Measurements from ENCODE around the gene NEU1. TPM values are rescaled to one million over a fixed set of nuclear protein-coding genes. Genes with fewer than 3 reads are reported as not detected.

NEU1 gene
- total RNA-seq, 4 donors from 2014 or later, result 20.8 to 42.7 (median 38.1) TPM

DNA sequence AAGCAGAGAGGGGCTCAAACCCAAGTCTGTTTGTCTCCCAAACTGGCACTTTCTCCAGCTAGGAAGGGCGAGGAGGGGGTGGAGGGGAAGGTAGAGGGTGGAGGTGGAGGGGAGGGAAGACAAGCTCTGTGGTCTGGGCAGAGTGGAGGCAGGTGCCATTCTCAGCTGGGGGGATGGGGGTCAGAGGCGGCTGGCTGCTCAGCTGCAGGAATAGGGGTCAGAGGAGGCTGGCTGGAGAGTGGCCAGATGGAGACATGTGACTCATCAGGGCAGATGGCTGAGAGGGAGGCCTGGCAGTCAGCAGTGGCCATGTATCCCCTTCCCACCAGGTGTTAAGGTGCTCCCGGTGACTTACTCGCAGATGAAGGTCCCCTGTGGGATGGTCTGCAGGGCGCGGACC is 19.7 kb upstream of the NEU1 start:
- Histone ChIP-seq H3K36me3 (peaks cover 0 to 74% of the 10 kb centered on the region in 2 donors), H3K27me3 (no peaks in the 10 kb centered on the region), H3K9me3 (no peaks in the 10 kb centered on the region), H3K4me1 (no peaks in the 10 kb centered on the region), H3K27ac (no peak overlapping the region), H3K4me3 (no peak overlapping the region)
- no peak for ATAC-seq
- no peak for DNase-seq
- TF ChIP-seq POLR2A (IDR thresholded peaks at IDR 0.05), result no peak
- TF ChIP-seq, protein P1, sequence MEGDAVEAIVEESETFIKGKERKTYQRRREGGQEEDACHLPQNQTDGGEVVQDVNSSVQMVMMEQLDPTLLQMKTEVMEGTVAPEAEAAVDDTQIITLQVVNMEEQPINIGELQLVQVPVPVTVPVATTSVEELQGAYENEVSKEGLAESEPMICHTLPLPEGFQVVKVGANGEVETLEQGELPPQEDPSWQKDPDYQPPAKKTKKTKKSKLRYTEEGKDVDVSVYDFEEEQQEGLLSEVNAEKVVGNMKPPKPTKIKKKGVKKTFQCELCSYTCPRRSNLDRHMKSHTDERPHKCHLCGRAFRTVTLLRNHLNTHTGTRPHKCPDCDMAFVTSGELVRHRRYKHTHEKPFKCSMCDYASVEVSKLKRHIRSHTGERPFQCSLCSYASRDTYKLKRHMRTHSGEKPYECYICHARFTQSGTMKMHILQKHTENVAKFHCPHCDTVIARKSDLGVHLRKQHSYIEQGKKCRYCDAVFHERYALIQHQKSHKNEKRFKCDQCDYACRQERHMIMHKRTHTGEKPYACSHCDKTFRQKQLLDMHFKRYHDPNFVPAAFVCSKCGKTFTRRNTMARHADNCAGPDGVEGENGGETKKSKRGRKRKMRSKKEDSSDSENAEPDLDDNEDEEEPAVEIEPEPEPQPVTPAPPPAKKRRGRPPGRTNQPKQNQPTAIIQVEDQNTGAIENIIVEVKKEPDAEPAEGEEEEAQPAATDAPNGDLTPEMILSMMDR (IDR thresholded peaks at IDR 0.05 in 4 of 5, conservative IDR thresholded peaks at IDR 0.05 in 1 of 5), result no peak
- in situ Hi-C loops (cut with MboI; ENCODE audit: low sequenced_read_pairs in 4 of 4) (no loop called here), intact Hi-C loops (cut with DNase I; ENCODE audit: low total_unique reads) (no loop called here)

DNA sequence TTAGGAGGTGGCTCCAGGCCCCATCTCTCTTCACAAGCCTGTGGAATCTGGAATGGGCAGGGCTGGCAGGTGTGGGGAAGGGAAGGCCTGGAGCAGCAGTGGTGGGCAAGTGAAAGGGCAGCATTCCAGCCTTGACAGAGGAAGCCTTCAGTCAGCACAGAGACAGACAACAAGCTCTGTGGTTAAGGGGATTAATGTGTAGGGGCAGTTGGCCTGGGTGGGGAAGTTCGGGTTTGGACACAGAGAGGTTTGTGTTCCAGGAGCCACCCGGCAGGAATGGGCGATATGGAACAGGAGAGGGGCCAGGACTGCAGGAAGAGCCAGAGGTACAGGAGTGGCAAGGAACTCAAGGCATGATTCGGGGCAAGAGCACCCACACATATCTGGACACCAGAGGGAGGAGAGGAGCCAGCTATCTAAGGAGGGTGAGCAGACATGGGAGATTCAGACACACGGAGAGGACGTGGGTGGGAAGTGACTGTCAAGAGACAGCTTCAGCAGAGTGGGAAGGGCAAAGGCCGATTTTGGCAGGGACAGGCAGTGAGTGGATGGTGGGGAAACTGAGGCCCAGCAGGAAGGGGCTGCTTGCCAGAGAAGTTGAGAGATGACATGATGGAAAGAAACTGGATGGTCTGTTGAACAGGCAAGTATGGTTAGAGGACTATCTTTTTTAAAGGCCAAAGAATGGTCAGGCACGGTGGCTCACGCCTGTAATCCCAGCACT is 18.7 kb upstream of the NEU1 start:
- Histone ChIP-seq H3K4me3 (no peak overlapping the region), H3K27me3 (no peaks in the 10 kb centered on the region), H3K9me3 (no peaks in the 10 kb centered on the region), H3K36me3 (peaks cover 0 to 63% of the 10 kb centered on the region in 2 donors), H3K27ac (no peak overlapping the region), H3K4me1 (no peaks in the 10 kb centered on the region)
- DNase-seq (no peak), ATAC-seq (no peak)
- intact Hi-C loops (cut with DNase I; ENCODE audit: low total_unique reads) (no loop called here), in situ Hi-C loops (cut with MboI; ENCODE audit: low sequenced_read_pairs in 4 of 4) (no loop called here)
- TF ChIP-seq, protein P1 (IDR thresholded peaks at IDR 0.05 in 4 of 5, conservative IDR thresholded peaks at IDR 0.05 in 1 of 5), result no peak
- no peak for TF ChIP-seq POLR2A (IDR thresholded peaks at IDR 0.05)

DNA sequence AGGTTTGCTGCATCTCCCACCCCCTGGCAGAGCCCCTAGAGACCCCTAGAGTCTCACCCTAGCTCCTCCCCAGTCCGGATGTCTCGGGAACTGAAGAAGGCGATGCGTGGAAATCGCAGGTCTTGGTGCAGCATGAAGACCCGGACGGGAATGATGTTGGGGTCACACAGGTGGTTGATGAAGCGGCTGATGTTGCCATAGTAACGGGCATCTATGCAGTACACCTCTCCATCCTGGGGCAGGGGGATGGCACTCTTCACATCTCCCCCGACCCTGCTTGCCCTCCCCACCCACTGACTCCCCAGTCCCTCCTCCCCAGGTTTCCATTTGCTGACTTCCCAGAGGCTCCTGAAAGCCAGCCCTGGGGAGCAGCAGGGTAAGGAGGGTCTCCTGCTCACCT is 18.0 kb upstream of the NEU1 start:
- in situ Hi-C loops (cut with MboI; ENCODE audit: low sequenced_read_pairs in 4 of 4) (no loop called here), intact Hi-C loops (cut with DNase I; ENCODE audit: low total_unique reads) (no loop called here)
- Histone ChIP-seq H3K27me3 (no peaks in the 10 kb centered on the region), H3K9me3 (no peaks in the 10 kb centered on the region), H3K36me3 (peaks cover 0 to 58% of the 10 kb centered on the region in 2 donors), H3K4me1 (no peaks in the 10 kb centered on the region), H3K27ac (no peak overlapping the region), H3K4me3 (no peak overlapping the region)
- ATAC-seq, result no peak
- DNase-seq, result no peak
- no peak for TF ChIP-seq POLR2A (IDR thresholded peaks at IDR 0.05)
- TF ChIP-seq, protein P1 (IDR thresholded peaks at IDR 0.05 in 4 of 5, conservative IDR thresholded peaks at IDR 0.05 in 1 of 5), result no peak

DNA sequence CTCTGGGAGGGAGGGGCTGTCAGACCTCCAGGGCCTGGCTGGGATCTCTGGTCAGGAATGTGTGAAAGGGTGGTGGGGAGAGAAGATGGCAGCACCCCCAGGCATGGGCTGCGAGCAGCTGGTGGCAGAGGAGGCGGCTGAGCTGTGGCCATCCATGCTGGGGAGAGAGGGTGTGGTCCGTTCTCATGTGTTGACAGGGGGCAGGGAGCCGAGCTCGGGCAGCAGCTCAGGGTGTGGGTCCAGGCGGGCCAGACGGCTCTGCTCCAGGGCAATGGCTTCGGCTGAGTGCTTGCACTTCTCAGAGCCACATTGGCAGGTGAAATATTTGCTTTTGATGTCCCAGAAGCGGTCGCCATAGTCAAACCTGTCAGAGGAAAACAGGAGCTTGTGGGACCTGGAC is 17.3 kb upstream of the NEU1 start:
- H3K27me3 ChIP-seq, result no peaks in the 10 kb centered on the region
- H3K9me3 ChIP-seq, result no peaks in the 10 kb centered on the region
- H3K36me3 ChIP-seq, result peaks cover 0 to 50% of the 10 kb centered on the region in 2 donors
- ATAC-seq, result no peak
- H3K4me3 ChIP-seq, result no peak overlapping the region
- DNase-seq, result no peak
- TF ChIP-seq POLR2A (IDR thresholded peaks at IDR 0.05), result no peak
- TF ChIP-seq, protein P1 (IDR thresholded peaks at IDR 0.05 in 4 of 5, conservative IDR thresholded peaks at IDR 0.05 in 1 of 5), result no peak
- in situ Hi-C loops (cut with MboI; ENCODE audit: low sequenced_read_pairs in 4 of 4), result no loop called here
- no peak overlapping the region for H3K27ac ChIP-seq
- H3K4me1 ChIP-seq, result no peaks in the 10 kb centered on the region
- intact Hi-C loops (cut with DNase I; ENCODE audit: low total_unique reads), result no loop called here

DNA sequence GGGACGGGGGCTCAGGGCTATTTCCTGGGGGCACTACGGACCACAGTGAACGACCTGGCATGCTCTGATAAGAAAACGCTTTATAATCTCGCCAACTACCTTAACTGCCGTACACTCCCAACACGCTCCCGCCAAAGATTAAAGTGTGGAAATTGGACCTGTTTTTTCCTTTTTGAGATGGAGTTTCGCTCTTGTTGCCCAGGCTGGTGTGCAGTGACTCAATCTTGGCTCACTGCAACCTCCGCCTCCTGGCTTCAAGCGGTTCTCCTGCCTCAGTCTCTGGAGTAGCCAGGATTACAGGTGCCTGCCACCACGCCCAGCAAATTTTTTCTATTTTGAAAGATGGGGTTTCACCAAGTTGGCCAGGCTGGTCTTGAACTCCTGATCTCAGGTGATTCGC is 16.5 kb upstream of the NEU1 start:
- Histone ChIP-seq H3K4me3 (no peak overlapping the region), H3K9me3 (no peaks in the 10 kb centered on the region), H3K36me3 (peaks cover 0 to 43% of the 10 kb centered on the region in 2 donors), H3K27me3 (no peaks in the 10 kb centered on the region), H3K27ac (no peak overlapping the region), H3K4me1 (no peaks in the 10 kb centered on the region)
- in situ Hi-C loops (cut with MboI; ENCODE audit: low sequenced_read_pairs in 4 of 4) (no loop called here), intact Hi-C loops (cut with DNase I; ENCODE audit: low total_unique reads) (no loop called here)
- TF ChIP-seq, protein P1 (IDR thresholded peaks at IDR 0.05 in 4 of 5, conservative IDR thresholded peaks at IDR 0.05 in 1 of 5), result no peak
- no peak for TF ChIP-seq POLR2A (IDR thresholded peaks at IDR 0.05)
- DNase-seq (no peak), ATAC-seq (no peak)

All from gastrocnemius medialis (tissue), 4 donors.